ENCODE data around the gene SEPHS2. TPM values are rescaled to one million over a fixed set of nuclear protein-coding genes. Genes with fewer than 3 reads are reported as not detected.

The SEPHS2 gene
- total and polyA plus RNA-seq, 8 donors, result 28.4 to 64.0 (median 32.2) TPM

DNA sequence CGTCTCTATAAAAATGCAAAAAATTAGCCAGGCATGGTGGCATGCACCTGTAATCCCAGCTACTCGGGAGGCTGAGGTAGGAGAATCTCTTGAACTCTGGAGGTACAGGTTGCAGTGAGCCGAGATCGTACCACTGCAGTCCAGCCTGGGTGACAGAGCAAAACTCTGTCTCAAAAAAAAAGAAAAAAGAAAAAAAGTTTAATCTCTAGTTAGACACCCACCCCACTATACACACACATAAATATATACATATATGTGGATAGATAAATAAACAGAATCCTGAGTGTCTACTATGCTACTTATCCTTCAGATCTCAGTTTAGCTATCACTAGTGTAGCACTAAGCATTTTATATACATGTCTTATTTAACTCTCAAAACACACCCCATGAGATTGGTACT is 45.6 kb upstream of the SEPHS2 start:
- no peak for ATAC-seq
- no peak overlapping the region for H3K4me3 ChIP-seq
- intact Hi-C loops (cut with DNase I), result no loop called here
- no peaks in the 10 kb centered on the region for H3K9me3 ChIP-seq
- H3K27me3 ChIP-seq, result no peaks in the 10 kb centered on the region
- peaks cover 0 to 85% of the 10 kb centered on the region in 2 donors for H3K36me3 ChIP-seq
- H3K4me1 ChIP-seq, result peaks cover 0 to 15% of the 10 kb centered on the region in 2 donors
- DNase-seq, result no peak
- peak overlapping the region in 1 of 2 donors; percentile 57 for H3K27ac ChIP-seq
- TF ChIP-seq, protein P1, sequence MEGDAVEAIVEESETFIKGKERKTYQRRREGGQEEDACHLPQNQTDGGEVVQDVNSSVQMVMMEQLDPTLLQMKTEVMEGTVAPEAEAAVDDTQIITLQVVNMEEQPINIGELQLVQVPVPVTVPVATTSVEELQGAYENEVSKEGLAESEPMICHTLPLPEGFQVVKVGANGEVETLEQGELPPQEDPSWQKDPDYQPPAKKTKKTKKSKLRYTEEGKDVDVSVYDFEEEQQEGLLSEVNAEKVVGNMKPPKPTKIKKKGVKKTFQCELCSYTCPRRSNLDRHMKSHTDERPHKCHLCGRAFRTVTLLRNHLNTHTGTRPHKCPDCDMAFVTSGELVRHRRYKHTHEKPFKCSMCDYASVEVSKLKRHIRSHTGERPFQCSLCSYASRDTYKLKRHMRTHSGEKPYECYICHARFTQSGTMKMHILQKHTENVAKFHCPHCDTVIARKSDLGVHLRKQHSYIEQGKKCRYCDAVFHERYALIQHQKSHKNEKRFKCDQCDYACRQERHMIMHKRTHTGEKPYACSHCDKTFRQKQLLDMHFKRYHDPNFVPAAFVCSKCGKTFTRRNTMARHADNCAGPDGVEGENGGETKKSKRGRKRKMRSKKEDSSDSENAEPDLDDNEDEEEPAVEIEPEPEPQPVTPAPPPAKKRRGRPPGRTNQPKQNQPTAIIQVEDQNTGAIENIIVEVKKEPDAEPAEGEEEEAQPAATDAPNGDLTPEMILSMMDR (IDR thresholded peaks at IDR 0.05), result no peak

DNA sequence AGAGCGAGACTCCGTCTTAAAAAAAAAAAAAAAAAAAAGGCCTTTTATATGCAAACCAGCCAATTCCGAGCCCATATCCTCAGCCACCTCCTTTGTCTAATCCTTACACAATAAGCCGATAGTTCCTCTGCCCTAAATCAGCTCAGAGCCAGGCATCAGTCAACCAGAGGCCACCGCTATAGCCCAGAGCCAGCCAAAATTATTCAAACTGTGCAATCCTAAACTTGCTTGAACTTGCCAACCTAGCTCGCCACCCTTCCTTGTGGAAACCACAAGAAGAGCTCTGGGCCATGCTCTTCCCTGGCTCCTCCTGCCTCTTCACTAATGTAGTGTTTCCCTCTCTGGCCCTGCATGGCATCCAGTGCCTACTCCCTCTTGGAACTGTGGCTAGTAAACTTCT is 44.5 kb upstream of the SEPHS2 start:
- Histone ChIP-seq H3K27ac (no peak overlapping the region), H3K27me3 (no peaks in the 10 kb centered on the region), H3K36me3 (peaks cover 0 to 84% of the 10 kb centered on the region in 2 donors), H3K4me1 (peaks cover 0 to 15% of the 10 kb centered on the region in 2 donors), H3K4me3 (no peak overlapping the region), H3K9me3 (no peaks in the 10 kb centered on the region)
- TF ChIP-seq, protein P1 (IDR thresholded peaks at IDR 0.05), result no peak
- intact Hi-C loops (cut with DNase I), result no loop called here
- ATAC-seq (no peak), DNase-seq (no peak)

DNA sequence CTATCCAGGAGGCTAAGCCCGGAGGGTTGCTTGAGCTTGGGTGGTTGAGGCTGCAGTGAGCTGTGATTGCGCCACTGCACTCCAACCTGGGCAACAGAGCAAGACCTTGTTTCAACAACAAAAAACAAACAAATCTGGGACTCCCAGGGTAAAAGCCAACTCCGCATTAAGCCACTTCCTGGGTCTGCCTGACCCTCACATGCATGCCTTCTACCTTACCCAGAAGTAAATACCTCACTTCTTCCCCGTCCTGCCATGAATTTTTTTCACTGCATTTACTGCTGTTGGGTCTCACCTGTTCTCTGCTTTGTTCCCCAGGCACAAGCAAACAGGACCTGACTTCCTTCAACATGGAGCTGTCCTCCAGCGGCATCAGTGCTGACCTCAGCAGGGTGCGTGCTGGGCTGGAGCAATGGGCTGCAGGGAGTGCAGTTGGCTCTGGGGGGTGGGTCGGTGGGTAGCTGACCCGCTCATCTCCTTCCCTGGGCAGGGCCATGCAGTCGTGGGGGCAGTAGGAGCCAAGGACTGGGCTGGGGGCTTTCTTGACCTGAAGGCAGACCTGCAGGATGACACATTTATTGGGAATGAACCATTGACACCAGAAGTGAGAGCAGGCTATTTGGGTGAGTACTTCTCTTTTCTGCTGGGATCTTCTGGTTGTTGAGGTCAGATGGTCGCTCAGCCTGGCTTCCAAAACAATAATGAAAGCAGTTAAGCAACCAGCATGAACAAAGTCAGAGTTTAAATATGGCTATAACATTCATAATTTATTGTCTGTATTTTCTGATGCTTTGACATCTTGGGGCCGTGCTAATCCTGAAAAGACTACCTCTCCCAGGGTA is 43.3 kb upstream of the SEPHS2 start:
- Histone ChIP-seq H3K9me3 (no peaks in the 10 kb centered on the region), H3K4me1 (peaks cover 0 to 15% of the 10 kb centered on the region in 2 donors), H3K36me3 (peaks cover 0 to 82% of the 10 kb centered on the region in 2 donors), H3K4me3 (no peak overlapping the region), H3K27ac (no peak overlapping the region), H3K27me3 (no peaks in the 10 kb centered on the region)
- intact Hi-C loops (cut with DNase I), result no loop called here
- ATAC-seq (peak; percentile 66), DNase-seq (no peak)
- TF ChIP-seq, protein P1 (IDR thresholded peaks at IDR 0.05), result no peak

DNA sequence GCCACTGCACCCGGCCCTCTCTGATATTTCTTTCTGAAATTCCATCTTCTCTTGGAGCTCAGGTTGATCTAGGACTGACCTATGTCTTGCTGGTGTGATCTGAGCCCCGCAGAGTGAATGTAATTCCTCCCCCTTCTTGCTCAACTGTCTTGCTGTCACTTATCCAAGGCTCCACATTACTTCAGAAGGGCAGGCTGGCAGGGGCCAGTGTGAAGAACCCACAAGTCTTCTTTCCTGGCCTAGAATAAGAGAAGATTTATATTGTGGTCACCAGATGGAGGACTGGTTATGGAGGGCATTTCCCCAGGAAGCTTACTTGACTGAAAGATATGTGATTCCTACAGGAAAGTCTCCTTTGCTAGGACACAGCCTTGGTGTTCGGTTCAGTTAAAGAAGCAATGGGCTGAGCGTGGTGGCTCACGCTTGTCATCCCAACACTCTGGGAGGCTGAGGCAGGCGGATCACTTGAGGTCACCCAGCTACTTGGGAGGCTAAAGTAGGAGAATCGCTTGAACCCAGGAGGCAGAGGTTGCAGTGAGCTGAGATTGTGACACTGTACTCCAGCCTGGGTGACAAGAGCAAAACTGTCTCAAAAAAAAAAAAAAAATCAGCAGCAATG is 40.3 kb upstream of the SEPHS2 start:
- DNase-seq, result no peak
- Histone ChIP-seq H3K36me3 (peaks cover 0 to 92% of the 10 kb centered on the region in 2 donors), H3K27ac (no peak overlapping the region), H3K4me3 (no peak overlapping the region), H3K4me1 (no peaks in the 10 kb centered on the region), H3K27me3 (no peaks in the 10 kb centered on the region), H3K9me3 (no peaks in the 10 kb centered on the region)
- TF ChIP-seq, protein P1 (IDR thresholded peaks at IDR 0.05), result no peak
- ATAC-seq, result no peak
- intact Hi-C loops (cut with DNase I), result no loop called here

DNA sequence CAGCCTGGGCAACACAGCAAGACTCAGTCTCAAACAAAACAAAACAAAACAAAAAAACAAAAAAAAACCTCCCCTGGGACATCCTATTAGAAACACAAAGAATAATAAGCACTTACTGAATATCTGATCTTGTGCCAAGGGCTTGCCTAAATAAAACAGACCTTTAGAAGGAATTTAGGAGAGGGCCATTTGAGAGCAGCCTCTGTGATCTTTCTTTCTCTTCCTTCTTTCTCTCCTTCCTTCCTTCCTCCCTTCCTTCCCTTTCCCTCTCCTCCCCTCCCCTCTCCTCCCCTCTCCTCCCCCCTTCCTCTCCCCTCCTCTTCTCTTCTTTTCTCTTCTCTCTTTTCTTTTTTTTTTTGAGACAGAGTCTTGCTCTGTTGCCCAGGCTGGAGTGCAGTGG is 39.2 kb upstream of the SEPHS2 start:
- Histone ChIP-seq H3K9me3 (no peaks in the 10 kb centered on the region), H3K36me3 (peaks cover 0 to 91% of the 10 kb centered on the region in 2 donors), H3K27me3 (no peaks in the 10 kb centered on the region), H3K4me3 (no peak overlapping the region), H3K27ac (no peak overlapping the region), H3K4me1 (no peaks in the 10 kb centered on the region)
- TF ChIP-seq, protein P1 (IDR thresholded peaks at IDR 0.05), result no peak
- DNase-seq (no peak), ATAC-seq (no peak)
- intact Hi-C loops (cut with DNase I), result no loop called here
